Neuron (in vitro differentiated cells): ENCODE measurements around the gene ADGRA1.
"Not testable (repeated sequence)": the region's sequence is repeated elsewhere in the genome, so short reads cannot be mapped to it uniquely, and the experiment has no call there.

Experiments
- H2AFZ ChIP-seq: one replicate; pipeline ENCODE4 v1.6.1; 2013; ENCODE audit warnings: low read depth, mild to moderate bottlenecking, inconsistent platforms, low read length, moderate library complexity
- H3K27me3 ChIP-seq: one replicate; pipeline ENCODE4 v1.6.1; 2013; ENCODE audit warnings: low read length; ENCODE audit not compliant: insufficient read depth
- H3K36me3 ChIP-seq: one replicate; pipeline ENCODE4 v1.6.1; 2013; ENCODE audit warnings: low read length; ENCODE audit not compliant: insufficient read depth
- H3K4me1 ChIP-seq: one replicate; pipeline ENCODE4 v1.6.1; 2013; ENCODE audit warnings: low read length; ENCODE audit not compliant: insufficient read depth
- H3K4me3 ChIP-seq: 2 replicates; pipeline ENCODE4 v1.5.1; 2013; ENCODE audit warnings: mild to moderate bottlenecking, low read length, moderate library complexity
- H3K9me3 ChIP-seq: one replicate; pipeline ENCODE4 v1.6.1; 2013; ENCODE audit warnings: low read length

The ADGRA1 gene

GRCh38 chr10:133128126-133129070 is 40.7 kb downstream of the ADGRA1 start:
- Histone ChIP-seq H3K4me3 (no peak overlapping the region), H3K4me1 (peaks cover 4% of the 10 kb centered on the region), H3K27me3 (peaks cover 8% of the 10 kb centered on the region), H2AFZ (no peak overlapping the region), H3K36me3 (no peaks in the 10 kb centered on the region), H3K9me3 (peaks cover 5% of the 10 kb centered on the region)

GRCh38 chr10:133129071-133129858 is 41.5 kb downstream of the ADGRA1 start:
- H3K4me1 ChIP-seq = peaks cover 4% of the 10 kb centered on the region
- H3K36me3 ChIP-seq = no peaks in the 10 kb centered on the region
- H3K4me3 ChIP-seq = no peak overlapping the region
- no peak overlapping the region for H2AFZ ChIP-seq
- peaks cover 8% of the 10 kb centered on the region for H3K27me3 ChIP-seq
- peaks cover 5% of the 10 kb centered on the region for H3K9me3 ChIP-seq

GRCh38 chr10:133129859-133130495 is 42.3 kb downstream of the ADGRA1 start:
- H3K36me3 ChIP-seq = no peaks in the 10 kb centered on the region
- peaks cover 5% of the 10 kb centered on the region for H3K9me3 ChIP-seq
- H2AFZ ChIP-seq = no peak overlapping the region
- peaks cover 4% of the 10 kb centered on the region for H3K4me1 ChIP-seq
- peaks cover 8% of the 10 kb centered on the region for H3K27me3 ChIP-seq
- H3K4me3 ChIP-seq = no peak overlapping the region

DNA sequence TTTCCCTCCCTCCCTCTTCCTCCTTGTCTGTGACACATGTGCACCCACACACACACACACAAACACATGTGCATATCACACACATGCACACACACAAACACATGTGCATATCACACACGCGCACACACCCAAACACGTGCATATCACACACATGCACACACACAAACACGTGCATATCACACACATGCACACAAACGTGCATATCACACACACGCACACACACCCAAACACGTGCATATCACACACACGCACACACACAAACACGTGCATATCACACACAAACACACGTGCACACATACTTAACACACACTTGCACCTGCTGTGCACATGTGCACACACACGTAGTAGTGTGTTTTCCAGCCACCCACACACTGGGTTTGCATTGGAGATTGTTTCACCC is 42.9 kb downstream of the ADGRA1 start:
- no peak overlapping the region for H3K4me3 ChIP-seq

DNA sequence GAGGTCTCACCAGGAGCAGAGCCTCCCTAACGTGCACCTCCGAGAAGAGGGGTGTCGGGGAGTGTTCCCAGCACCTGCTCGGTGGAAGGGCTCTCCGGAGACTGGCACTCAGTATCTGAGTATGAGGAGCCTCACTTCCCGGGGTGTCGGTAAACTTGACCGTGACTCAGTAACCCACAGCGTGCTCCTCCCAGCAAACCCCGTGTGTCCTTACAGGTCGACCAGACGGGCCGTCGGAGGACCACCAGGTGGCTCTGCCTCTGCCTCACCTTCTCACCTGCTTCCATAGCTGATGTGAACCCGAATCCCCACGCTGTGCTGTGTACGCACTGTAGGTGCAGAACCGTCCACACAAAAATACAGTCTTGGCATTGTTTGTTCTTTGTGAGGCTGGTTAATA is 43.3 kb downstream of the ADGRA1 start:
- Histone ChIP-seq H3K4me1 (peaks cover 4% of the 10 kb centered on the region), H3K36me3 (no peaks in the 10 kb centered on the region), H2AFZ (no peak overlapping the region), H3K9me3 (peaks cover 5% of the 10 kb centered on the region), H3K4me3 (no peak overlapping the region), H3K27me3 (peaks cover 8% of the 10 kb centered on the region)

More for the DNA sequence above, 42.9 kb downstream of the ADGRA1 start:
- no peaks in the 10 kb centered on the region for H3K36me3 ChIP-seq
- H3K27me3 ChIP-seq = peaks cover 8% of the 10 kb centered on the region
- no peak overlapping the region for H2AFZ ChIP-seq
- peaks cover 4% of the 10 kb centered on the region for H3K4me1 ChIP-seq
- H3K9me3 ChIP-seq = peaks cover 5% of the 10 kb centered on the region

GRCh38 chr10:133131734-133132472 is 44.2 kb downstream of the ADGRA1 start:
- peaks cover 5% of the 10 kb centered on the region for H3K9me3 ChIP-seq

GRCh38 chr10:133132473-133133291 is 45.0 kb downstream of the ADGRA1 start:
- Histone ChIP-seq H3K4me1 (peaks cover 4% of the 10 kb centered on the region), H3K9me3 (peaks cover 5% of the 10 kb centered on the region), H3K27me3 (peaks cover 8% of the 10 kb centered on the region), H2AFZ (no peak overlapping the region), H3K36me3 (no peaks in the 10 kb centered on the region), H3K4me3 (no peak overlapping the region)

More at GRCh38 chr10:133131734-133132472, 44.2 kb downstream of the ADGRA1 start:
- peaks cover 8% of the 10 kb centered on the region for H3K27me3 ChIP-seq
- peaks cover 4% of the 10 kb centered on the region for H3K4me1 ChIP-seq
- H3K36me3 ChIP-seq = no peaks in the 10 kb centered on the region
- H2AFZ ChIP-seq = no peak overlapping the region
- no peak overlapping the region for H3K4me3 ChIP-seq

DNA sequence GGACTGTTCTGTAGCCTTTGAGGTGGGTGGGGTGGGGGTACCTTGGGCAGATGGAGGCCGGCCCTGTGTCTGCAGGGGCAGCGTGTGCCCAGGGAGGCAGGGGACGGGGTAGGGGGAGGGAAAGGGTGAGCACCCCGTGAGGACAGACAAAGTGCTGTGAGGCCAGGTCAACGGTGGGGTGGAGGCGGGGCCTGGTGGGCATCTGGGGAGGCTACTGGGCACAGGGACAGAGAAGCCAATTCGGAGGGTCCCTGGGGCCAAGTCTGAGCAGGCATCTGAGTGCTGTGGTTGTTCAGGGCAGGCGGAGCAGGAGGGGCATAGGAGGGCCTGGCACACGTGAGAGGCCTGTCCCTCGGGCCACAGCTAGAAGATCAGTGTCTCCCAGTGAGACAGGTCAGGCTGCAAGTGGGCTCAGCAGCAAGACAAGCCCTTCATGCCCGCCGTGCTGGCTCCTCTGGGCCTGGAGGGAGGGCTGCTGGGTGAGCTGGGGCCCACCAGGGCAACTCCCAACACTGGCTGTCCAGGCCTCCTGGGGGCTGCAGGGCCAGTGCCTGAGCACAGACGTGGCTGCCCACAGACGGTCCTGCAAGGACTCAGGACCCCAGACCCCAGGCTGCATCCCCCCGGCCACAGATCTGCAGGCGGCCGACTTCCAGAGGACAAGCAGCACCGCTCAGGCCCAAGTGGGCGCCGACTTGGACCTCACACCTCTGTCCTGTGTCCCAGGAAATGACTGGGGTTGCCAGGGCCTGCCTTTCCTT is 45.9 kb downstream of the ADGRA1 start:
- Histone ChIP-seq H2AFZ (no peak overlapping the region), H3K27me3 (peaks cover 8% of the 10 kb centered on the region), H3K4me1 (peaks cover 4% of the 10 kb centered on the region), H3K36me3 (no peaks in the 10 kb centered on the region), H3K4me3 (no peak overlapping the region), H3K9me3 (no peaks in the 10 kb centered on the region)

DNA sequence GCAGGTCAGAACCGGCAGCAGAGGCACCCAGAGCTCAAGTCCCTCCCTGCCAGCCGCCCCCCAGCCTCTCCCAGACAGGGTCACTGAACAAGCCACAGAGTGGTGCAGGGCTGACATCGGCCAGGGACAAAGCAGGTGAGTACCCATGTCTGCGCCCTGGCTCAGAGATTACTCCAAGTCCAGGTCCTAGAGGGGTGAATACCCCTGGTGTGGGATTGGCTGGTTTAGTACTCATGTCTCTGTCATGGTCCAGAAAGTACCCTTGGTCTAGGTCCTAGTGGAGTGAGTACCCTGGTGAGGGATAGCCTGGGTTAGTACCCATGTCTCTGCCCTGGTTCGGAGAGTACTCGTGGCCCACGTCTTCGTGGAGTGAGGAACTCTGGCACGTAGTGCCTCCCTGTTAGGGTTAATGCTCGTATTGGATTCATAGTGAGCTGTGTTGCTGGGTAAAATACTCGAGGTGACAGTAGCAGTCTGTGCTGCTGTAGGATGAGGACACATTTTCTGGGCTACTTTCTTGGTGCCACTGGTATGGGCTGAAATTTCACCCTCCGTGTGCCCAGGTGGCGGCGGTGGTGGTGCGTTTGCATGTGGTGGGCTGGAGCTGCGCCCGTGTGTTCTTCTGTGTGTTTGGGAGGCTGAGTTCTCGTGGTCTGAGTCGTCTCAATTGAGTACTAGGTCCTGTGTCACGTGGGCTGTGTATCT is 46.8 kb downstream of the ADGRA1 start:
- Histone ChIP-seq H3K4me1 (peaks cover 5% of the 10 kb centered on the region), H2AFZ (no peak overlapping the region), H3K27me3 (peaks cover 8% of the 10 kb centered on the region), H3K4me3 (no peak overlapping the region), H3K9me3 (no peaks in the 10 kb centered on the region), H3K36me3 (no peaks in the 10 kb centered on the region)

DNA sequence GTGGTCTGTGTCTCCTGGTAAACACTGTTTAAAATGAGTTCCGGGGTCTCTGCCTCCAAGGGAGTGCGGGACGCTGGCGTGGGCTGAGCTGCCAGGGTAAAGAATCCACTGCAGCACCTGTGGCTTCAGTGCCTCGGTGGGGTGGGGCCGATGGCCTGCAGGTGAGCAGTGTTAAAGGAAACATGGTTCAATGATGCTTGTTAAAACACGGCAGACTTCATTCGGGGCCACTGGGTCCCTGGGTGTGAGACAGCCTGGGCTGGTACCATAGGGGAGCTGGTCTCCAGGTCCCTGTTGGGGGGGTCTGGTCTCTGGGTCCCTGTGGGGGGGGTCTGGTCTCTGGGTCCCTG is 47.4 kb downstream of the ADGRA1 start:
- Histone ChIP-seq H3K4me1 (peaks cover 2% of the 10 kb centered on the region), H3K9me3 (no peaks in the 10 kb centered on the region), H2AFZ (no peak overlapping the region), H3K36me3 (no peaks in the 10 kb centered on the region), H3K27me3 (peaks cover 8% of the 10 kb centered on the region), H3K4me3 (no peak overlapping the region)

DNA sequence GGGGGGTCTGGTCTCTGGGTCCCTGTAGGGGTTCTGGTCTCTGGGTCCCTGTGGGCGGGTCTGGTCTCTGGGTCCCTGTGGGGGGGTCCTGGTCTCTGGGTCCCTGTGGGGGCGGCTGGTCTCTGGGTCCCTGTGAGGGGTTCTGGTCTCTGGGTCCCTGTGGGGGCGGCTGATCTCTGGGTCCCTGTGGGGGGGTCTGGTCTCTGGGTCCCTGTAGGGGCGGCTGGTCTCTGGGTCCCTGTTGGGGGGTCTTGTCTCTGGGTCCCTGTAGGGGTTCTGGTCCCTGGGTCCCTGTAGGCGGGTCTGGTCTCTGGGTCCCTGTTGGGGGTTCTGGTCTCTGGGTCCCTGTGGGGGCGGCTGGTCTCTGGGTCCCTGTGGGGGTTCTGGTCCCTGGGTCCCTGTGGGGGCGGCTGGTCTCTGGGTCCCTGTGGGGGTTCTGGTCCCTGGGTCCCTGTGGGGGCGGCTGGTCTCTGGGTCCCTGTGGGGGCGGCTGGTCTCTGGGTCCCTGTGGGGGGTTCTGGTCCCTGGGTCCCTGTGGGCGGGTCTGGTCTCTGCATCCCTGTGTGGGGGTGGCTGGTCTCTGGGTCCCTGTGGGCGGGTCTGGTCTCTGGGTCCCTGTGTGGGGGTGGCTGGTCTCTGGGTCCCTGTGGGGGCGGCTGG is 49.9 kb downstream of the ADGRA1 start:
- H2AFZ ChIP-seq, H3K36me3 ChIP-seq: not testable (repeated sequence)
- peaks cover 15% of the 10 kb centered on the region for H3K4me1 ChIP-seq

More for the DNA sequence above, 49.9 kb downstream of the ADGRA1 start:
- H3K9me3 ChIP-seq, H3K27me3 ChIP-seq, H3K4me3 ChIP-seq: not testable (repeated sequence)
